MCF 10A (cell line): ENCODE measurements around the gene GJC1. TPM values are rescaled to one million over a fixed set of nuclear protein-coding genes. Genes with fewer than 3 reads are reported as not detected.

Experiments used
- BruUV-seq: library from RNA; stranded (reverse); fragments of 400-500 nt; replicated peaks from 2 replicates; lab custom pipeline; 2021; lab: Mats Ljungman, UMichigan
- CTCF ChIA-PET: fragments of 300-600 bp; sonication (Branson Sonifier 250); formaldehyde crosslinking; extraction: SDS; loops from one replicate; lab custom pipeline; 2021; ENCODE audit warnings: antibody characterized with exemption, inconsistent platforms; lab: Yijun Ruan, JAX
- POLR2A ChIA-PET: fragments of 300-600, 350-650 bp; sonication (Branson Sonifier 250); formaldehyde crosslinking; extraction: SDS; loops from one replicate; lab custom pipeline; 2020; ENCODE audit warnings: antibody characterized with exemption, inconsistent platforms; lab: Yijun Ruan, JAX
- DNase-seq: peaks from one replicate; pipeline ENCODE4 v3.0.0-alpha.2; 2018; ENCODE audit not compliant: unreplicated experiment
- H3K27ac Mint-ChIP-seq: one replicate; pipeline ENCODE4 v1.8.0; 2022; ENCODE audit warnings: mild to moderate bottlenecking, low read depth, mixed read lengths; ENCODE audit not compliant: unreplicated experiment
- H3K27me3 Mint-ChIP-seq: one replicate; pipeline ENCODE4 v1.8.0; 2022; ENCODE audit warnings: mixed read lengths; ENCODE audit not compliant: insufficient read depth, unreplicated experiment
- H3K36me3 Mint-ChIP-seq: one replicate; pipeline ENCODE4 v1.8.0; 2022; ENCODE audit warnings: mild to moderate bottlenecking, moderate library complexity, mixed read lengths; ENCODE audit not compliant: insufficient read depth, unreplicated experiment
- H3K4me1 Mint-ChIP-seq: one replicate; pipeline ENCODE4 v1.8.0; 2022; ENCODE audit warnings: mixed read lengths; ENCODE audit not compliant: insufficient read depth, unreplicated experiment
- H3K4me3 Mint-ChIP-seq: one replicate; pipeline ENCODE4 v1.8.0; 2022; ENCODE audit warnings: mild to moderate bottlenecking, moderate library complexity, mixed read lengths; ENCODE audit not compliant: unreplicated experiment
- H3K9me3 Mint-ChIP-seq: one replicate; pipeline ENCODE4 v1.8.0; 2022; ENCODE audit warnings: mixed read lengths; ENCODE audit not compliant: unreplicated experiment
- intact Hi-C: fragments of 100-400 bp; cut with micrococcal nuclease; formaldehyde crosslinking; loops from 2 replicates; pipeline ENCODE4 v1.14.1; 2022
- total RNA-seq: library from RNA; stranded (reverse); gene quantifications from 2 replicates; pipeline ENCODE4 v1.2.3, GENCODE V29; 2022
- TF ChIP-seq, protein P1 (sequence below): fragments of 200-600 bp; IDR thresholded peaks from one replicate; pipeline ENCODE4 v1.8.0; 2022; ENCODE audit warnings: antibody characterized with exemption, mild to moderate bottlenecking; ENCODE audit not compliant: unreplicated experiment

Gene GJC1
- total RNA-seq, 1 experiment from 2014 or later = 6.9 TPM

DNA sequence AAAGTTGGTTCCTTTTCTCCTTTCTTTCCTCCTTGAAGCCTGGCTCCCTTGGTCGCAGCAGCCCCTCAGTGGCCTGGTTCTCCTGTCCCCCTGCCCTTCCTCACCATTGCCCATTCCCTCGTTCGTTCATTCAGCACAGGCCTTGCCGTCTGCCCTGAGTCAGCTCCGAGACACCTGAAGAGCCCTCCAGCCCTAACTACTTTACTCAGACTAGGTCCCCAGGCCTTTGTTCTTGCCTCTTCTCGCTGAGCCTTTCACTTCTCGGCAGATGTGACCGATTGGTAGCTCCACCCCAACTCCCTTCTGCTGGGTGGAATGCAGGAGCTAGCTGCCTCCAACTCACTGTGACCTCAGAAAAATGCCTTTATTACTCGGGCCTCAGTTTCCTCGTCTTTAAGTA, 78.3 kb downstream of the GJC1 start:
- Mint-ChIP-seq H3K4me3 (no peak overlapping the region), H3K27ac (no peak overlapping the region), H3K27me3 (no peaks in the 10 kb centered on the region), H3K36me3 (peaks cover 13% of the 10 kb centered on the region), H3K9me3 (no peaks in the 10 kb centered on the region), H3K4me1 (no peaks in the 10 kb centered on the region)
- DNase-seq = no peak
- BruUV-seq = no TSS peak
- POLR2A ChIA-PET = no interaction called here
- CTCF ChIA-PET = interaction anchor here (0.6 to 1.0 kb wide), 2 partner anchors 12 to 125 kb away, joined by 3 to 4 read pairs; no protein-coding TSS in a partner anchor
- intact Hi-C loops = no loop called here
- TF ChIP-seq, protein P1, sequence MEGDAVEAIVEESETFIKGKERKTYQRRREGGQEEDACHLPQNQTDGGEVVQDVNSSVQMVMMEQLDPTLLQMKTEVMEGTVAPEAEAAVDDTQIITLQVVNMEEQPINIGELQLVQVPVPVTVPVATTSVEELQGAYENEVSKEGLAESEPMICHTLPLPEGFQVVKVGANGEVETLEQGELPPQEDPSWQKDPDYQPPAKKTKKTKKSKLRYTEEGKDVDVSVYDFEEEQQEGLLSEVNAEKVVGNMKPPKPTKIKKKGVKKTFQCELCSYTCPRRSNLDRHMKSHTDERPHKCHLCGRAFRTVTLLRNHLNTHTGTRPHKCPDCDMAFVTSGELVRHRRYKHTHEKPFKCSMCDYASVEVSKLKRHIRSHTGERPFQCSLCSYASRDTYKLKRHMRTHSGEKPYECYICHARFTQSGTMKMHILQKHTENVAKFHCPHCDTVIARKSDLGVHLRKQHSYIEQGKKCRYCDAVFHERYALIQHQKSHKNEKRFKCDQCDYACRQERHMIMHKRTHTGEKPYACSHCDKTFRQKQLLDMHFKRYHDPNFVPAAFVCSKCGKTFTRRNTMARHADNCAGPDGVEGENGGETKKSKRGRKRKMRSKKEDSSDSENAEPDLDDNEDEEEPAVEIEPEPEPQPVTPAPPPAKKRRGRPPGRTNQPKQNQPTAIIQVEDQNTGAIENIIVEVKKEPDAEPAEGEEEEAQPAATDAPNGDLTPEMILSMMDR = no peak

DNA sequence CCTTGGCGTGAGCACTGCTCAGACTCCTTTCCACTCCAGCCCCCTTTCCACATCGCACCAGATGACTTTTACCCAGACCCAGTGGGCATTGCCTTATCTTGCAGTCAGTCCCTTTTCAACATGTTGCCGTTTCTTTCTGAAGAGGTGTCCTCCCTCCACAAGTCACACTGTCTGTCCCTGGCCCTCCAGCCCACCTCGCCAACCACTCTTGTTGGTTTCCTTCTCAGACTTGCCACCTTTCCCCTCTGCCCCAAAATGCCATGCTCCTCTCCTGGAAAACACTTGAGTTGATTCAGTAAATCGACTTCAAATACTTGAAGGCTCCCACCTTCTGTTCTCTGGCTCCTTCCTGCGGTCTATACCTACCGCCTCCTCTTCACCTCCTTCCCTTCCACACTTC, 78.8 kb downstream of the GJC1 start:
- no peaks in the 10 kb centered on the region for H3K4me1 Mint-ChIP-seq
- no TSS peak for BruUV-seq
- H3K27ac Mint-ChIP-seq = no peak overlapping the region
- H3K36me3 Mint-ChIP-seq = peaks cover 13% of the 10 kb centered on the region
- ChIA-PET POLR2A (no interaction called here), CTCF (interaction anchor here (1.0 kb wide), 1 partner anchor 13 kb away, joined by 4 read pairs; no protein-coding TSS in a partner anchor)
- intact Hi-C loops = no loop called here
- no peak overlapping the region for H3K4me3 Mint-ChIP-seq
- H3K27me3 Mint-ChIP-seq = no peaks in the 10 kb centered on the region
- no peaks in the 10 kb centered on the region for H3K9me3 Mint-ChIP-seq
- TF ChIP-seq, protein P1 = no peak
- DNase-seq = no peak

DNA sequence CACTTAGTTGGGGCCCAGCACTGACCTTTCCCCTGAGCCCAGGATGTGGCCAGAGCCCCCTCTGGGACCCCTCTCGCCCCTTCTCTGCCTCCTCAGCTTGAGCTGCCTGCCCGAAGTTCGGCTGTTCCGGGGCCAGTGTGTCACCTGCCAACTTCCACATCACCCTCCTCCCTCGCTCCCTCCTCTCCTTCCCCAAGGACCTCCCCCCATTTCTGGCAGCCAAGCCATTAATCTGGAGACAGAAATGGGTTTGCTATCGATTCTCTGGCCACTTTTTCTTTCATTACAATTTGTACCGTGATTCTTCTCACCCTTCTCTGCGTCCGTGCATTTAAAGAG, 80.1 kb downstream of the GJC1 start:
- Mint-ChIP-seq H3K27me3 (no peaks in the 10 kb centered on the region), H3K4me1 (no peaks in the 10 kb centered on the region), H3K36me3 (peaks cover 13% of the 10 kb centered on the region), H3K9me3 (no peaks in the 10 kb centered on the region), H3K27ac (no peak overlapping the region), H3K4me3 (no peak overlapping the region)
- TF ChIP-seq, protein P1 = no peak
- POLR2A ChIA-PET = no interaction called here
- CTCF ChIA-PET = no interaction called here
- BruUV-seq = no TSS peak
- no peak for DNase-seq
- intact Hi-C loops = no loop called here

DNA sequence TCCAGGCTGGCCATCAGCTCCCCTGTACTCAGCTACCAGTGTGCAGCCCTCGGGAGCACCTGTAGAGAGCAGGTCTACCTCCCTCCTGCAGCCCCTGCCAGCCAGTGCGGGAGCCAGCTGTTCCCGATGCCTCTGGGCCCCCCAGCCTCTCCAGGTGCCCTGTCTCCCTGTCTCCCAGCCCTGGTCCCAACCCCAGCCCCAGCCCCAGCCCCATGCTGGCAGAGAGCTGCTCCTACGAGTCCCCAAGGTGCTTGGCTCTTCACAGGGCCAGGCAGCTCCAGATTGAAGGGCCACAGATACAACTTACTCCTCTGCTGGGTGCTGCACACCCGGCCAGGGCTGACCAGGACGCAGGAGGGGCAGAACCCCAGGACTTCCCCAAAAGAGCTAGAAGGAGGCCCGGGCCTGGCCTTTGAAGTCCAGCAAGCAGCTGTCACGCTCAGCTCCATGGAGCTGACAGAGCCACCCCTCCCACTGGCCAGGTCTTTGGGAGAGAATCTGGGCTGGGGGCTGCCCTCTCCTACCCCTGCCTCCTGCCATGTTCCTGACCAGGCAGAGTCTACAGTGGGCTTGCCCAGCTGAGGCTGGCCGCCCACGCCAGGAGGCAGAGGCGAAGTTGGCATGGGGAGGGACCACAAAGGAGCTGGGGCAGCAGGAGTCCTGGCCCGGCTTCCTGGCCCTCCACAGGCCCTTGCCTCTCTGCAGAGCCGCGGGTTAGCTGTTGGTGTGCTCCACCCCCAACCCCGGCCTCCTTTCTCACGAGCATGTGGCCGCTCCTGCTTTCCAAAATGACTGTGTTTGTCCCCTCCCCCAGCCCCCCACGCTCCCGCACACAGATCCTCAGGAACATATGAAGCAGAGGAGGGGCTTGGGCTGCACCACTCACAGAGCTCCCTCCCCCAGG, 80.8 kb downstream of the GJC1 start:
- H3K4me1 Mint-ChIP-seq = no peaks in the 10 kb centered on the region
- H3K27me3 Mint-ChIP-seq = no peaks in the 10 kb centered on the region
- no TSS peak for BruUV-seq
- no peak overlapping the region for H3K4me3 Mint-ChIP-seq
- ChIA-PET POLR2A (no interaction called here), CTCF (interaction anchor here (1.8 kb wide), 1 partner anchor 115 kb away, joined by 4 read pairs; no protein-coding TSS in a partner anchor)
- no peaks in the 10 kb centered on the region for H3K9me3 Mint-ChIP-seq
- no peak for DNase-seq
- no peak overlapping the region for H3K27ac Mint-ChIP-seq
- intact Hi-C loops = no loop called here
- peaks cover 13% of the 10 kb centered on the region for H3K36me3 Mint-ChIP-seq
- TF ChIP-seq, protein P1 = no peak

Other genes with a start within 250 kb of the GJC1 start
- gene MEIOC, start 173.8 kb downstream of the GJC1 start, total RNA-seq = not detected in 2 replicates
- gene CCDC43, start 140.5 kb downstream of the GJC1 start, total RNA-seq = 32.8 and 33.6 TPM in 2 replicates
- 13.9 TPM in 2 replicates for gene DBF4B, start 121.6 kb downstream of the GJC1 start, total RNA-seq
- 0.16 and 0.56 TPM in 2 replicates for gene ADAM11, start 71.3 kb downstream of the GJC1 start, total RNA-seq
- not detected in 2 replicates for gene HIGD1B, start 17.6 kb upstream of the GJC1 start, total RNA-seq
- 119 and 125 TPM in 2 replicates for gene EFTUD2, start 69.2 kb upstream of the GJC1 start, total RNA-seq
- gene GFAP, start 85.2 kb upstream of the GJC1 start, total RNA-seq = not detected in 2 replicates
- gene KIF18B, start 117.5 kb upstream of the GJC1 start, total RNA-seq = 11.2 and 17.5 TPM in 2 replicates
- 0.56 and 0.96 TPM in 2 replicates for gene C1QL1, start 138.0 kb upstream of the GJC1 start, total RNA-seq
- 23.1 and 23.3 TPM in 2 replicates for gene DCAKD, start 221.3 kb upstream of the GJC1 start, total RNA-seq
- 85.3 and 89.7 TPM in 2 replicates for gene NMT1, start 231.0 kb upstream of the GJC1 start, total RNA-seq